EL (cell line): ENCODE data around the gene MFRP.
"Not testable (repeated sequence)": the region's sequence is repeated elsewhere in the genome, so short reads cannot be mapped to it uniquely, and the experiment has no call there.

ENCODE experiments used
- DNase-seq: peaks from one replicate; pipeline ENCODE4 v3.0.0-alpha.2; 2016

Gene MFRP

GRCh38 chr11:119346605-119347004 is at the start of gene MFRP:
TSS of gene MFRP (minus strand) at chr11:119346705. CDS start at chr11:119346513, 192 bp downstream.
- no peak for DNase-seq

GRCh38 chr11:119391275-119391674 is 44.8 kb upstream of the MFRP start:
- DNase-seq = no peak

GRCh38 chr11:119389611-119390254 is 43.2 kb upstream of the MFRP start:
- DNase-seq = no peak

GRCh38 chr11:119388103-119388502 is 41.6 kb upstream of the MFRP start:
- no peak for DNase-seq

GRCh38 chr11:119384332-119384731 is 37.8 kb upstream of the MFRP start:
- DNase-seq = no peak

- DNase-seq = not testable (repeated sequence)
Observed at GRCh38 chr11:119382513-119382912, 36.0 kb upstream of the MFRP start.

GRCh38 chr11:119382101-119382500 is 35.6 kb upstream of the MFRP start:
- no peak for DNase-seq

- DNase-seq = peak; percentile 96
Observed at GRCh38 chr11:119381181-119381988, 34.9 kb upstream of the MFRP start, which contains the start of gene USP2. TSS of gene USP2 (minus strand) at chr11:119381690. CDS start at chr11:119373480, 8,210 bp downstream.

GRCh38 chr11:119380827-119381180 is 34.3 kb upstream of the MFRP start:
- DNase-seq = no peak

- DNase-seq = no peak
Observed at GRCh38 chr11:119380160-119380826, 33.8 kb upstream of the MFRP start.

GRCh38 chr11:119378851-119379465 is 32.5 kb upstream of the MFRP start:
- no peak for DNase-seq

GRCh38 chr11:119377961-119378667 is 31.6 kb upstream of the MFRP start:
- DNase-seq = no peak

GRCh38 chr11:119377112-119377901 is 30.8 kb upstream of the MFRP start:
- no peak for DNase-seq

GRCh38 chr11:119376197-119376847 is 29.8 kb upstream of the MFRP start:
- DNase-seq = no peak

GRCh38 chr11:119375337-119376196 is 29.1 kb upstream of the MFRP start:
- peak; percentile 41 for DNase-seq

GRCh38 chr11:119374632-119375336 is 28.3 kb upstream of the MFRP start:
- no peak for DNase-seq

GRCh38 chr11:119373921-119374631 is 27.6 kb upstream of the MFRP start:
- peak; percentile 71 for DNase-seq

- no peak for DNase-seq
Observed at GRCh38 chr11:119373059-119373920, 26.8 kb upstream of the MFRP start.
